ENCODE results near the gene PRDM16.
A peak's percentile ranks its signal among the peaks of the same experiment; 100 is the strongest.

The PRDM16 gene

GRCh38 chr1:3056641-3057040 lies 12.4 kb upstream of the PRDM16 start:
- no peak for DNase-seq

- DNase-seq = no peak
Observed at GRCh38 chr1:3058263-3059030, 10.6 kb upstream of the PRDM16 start.

GRCh38 chr1:3060127-3060526 lies 8.9 kb upstream of the PRDM16 start:
- no peak for DNase-seq

GRCh38 chr1:3060601-3061551 lies 8.1 kb upstream of the PRDM16 start:
- DNase-seq = no peak

GRCh38 chr1:3061566-3061965 lies 7.4 kb upstream of the PRDM16 start:
- no peak for DNase-seq

- DNase-seq = no peak
Observed at GRCh38 chr1:3061981-3062615, 6.9 kb upstream of the PRDM16 start.

- DNase-seq = no peak
Observed at GRCh38 chr1:3062616-3063378, 6.2 kb upstream of the PRDM16 start.

- DNase-seq = no peak
Observed at GRCh38 chr1:3063379-3064295, 5.4 kb upstream of the PRDM16 start.

GRCh38 chr1:3064296-3064850 lies 4.6 kb upstream of the PRDM16 start:
- no peak for DNase-seq

GRCh38 chr1:3064901-3065300 lies 4.1 kb upstream of the PRDM16 start:
- DNase-seq = no peak

- no peak for DNase-seq
Observed at GRCh38 chr1:3065396-3065795, 3.6 kb upstream of the PRDM16 start.

GRCh38 chr1:3065797-3066196 lies 3.2 kb upstream of the PRDM16 start:
- DNase-seq = no peak

- DNase-seq = no peak
Observed at GRCh38 chr1:3066250-3066711, 2.7 kb upstream of the PRDM16 start.

GRCh38 chr1:3066826-3067225 lies 2.2 kb upstream of the PRDM16 start:
- DNase-seq = no peak

GRCh38 chr1:3067301-3067670 lies 1.7 kb upstream of the PRDM16 start:
- no peak for DNase-seq

- DNase-seq = no peak
Observed at GRCh38 chr1:3067671-3068563, 1.1 kb upstream of the PRDM16 start.

- DNase-seq = peak in 1 of 2 experiments; percentile 59
Observed at GRCh38 chr1:3069491-3070308, 697 bp downstream of the PRDM16 start.

GRCh38 chr1:3070309-3070643 lies 1.3 kb downstream of the PRDM16 start:
- DNase-seq = no peak
